T-helper 1 cell (primary cell): ENCODE measurements around the gene AHDC1.

ENCODE experiments used
- DNase-seq, 5 donors: peaks; one replicate each; pipeline ENCODE4 v3.0.0-alpha.2; 2012 to 2020

The AHDC1 gene

DNA sequence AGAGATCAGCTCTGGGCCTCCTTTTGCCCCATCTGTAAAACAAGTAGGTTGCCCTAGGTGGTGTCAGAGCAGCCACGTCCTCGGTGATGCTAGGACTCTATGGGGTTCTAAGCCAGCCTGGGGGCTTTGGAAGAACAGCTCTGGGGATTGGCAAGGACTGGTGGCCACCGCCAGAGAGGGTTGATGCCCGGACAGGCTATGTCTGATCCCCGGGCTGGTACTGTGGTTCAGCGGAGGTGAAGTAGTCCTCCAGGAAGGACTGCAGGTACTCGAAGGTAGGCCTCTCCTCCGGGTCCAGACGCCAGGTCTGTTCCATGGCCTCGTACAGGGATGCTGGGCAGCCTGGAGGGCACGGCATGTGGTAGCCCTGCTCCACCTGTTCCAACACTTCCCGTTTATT, 8.8 kb upstream of the AHDC1 start:
- DNase-seq = no peak

DNA sequence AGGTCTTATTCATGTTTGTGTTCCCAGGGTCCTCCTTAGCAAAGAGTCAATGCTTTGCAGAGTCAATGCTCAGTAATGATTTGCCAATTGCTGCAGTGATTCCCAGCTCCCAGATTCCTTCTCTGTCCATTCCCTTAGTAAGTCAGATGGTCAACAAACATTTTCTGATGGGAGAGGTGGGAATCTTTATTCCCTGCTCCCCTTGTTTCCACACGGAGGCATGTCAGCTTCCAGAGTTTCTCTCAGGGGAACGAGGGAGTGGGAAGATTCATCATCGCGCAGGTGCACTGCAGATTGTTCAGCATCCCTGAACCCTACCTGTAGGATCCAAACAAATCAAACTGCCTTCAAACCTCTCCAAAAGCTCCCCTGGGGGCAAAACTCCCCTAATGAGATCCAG, 7.5 kb upstream of the AHDC1 start:
- DNase-seq = no peak

- DNase-seq = no peak
Measured at GRCh38 chr1:27609618-27610240, 5.8 kb upstream of the AHDC1 start.

GRCh38 chr1:27609210-27609555, 5.2 kb upstream of the AHDC1 start:
- no peak for DNase-seq

DNA sequence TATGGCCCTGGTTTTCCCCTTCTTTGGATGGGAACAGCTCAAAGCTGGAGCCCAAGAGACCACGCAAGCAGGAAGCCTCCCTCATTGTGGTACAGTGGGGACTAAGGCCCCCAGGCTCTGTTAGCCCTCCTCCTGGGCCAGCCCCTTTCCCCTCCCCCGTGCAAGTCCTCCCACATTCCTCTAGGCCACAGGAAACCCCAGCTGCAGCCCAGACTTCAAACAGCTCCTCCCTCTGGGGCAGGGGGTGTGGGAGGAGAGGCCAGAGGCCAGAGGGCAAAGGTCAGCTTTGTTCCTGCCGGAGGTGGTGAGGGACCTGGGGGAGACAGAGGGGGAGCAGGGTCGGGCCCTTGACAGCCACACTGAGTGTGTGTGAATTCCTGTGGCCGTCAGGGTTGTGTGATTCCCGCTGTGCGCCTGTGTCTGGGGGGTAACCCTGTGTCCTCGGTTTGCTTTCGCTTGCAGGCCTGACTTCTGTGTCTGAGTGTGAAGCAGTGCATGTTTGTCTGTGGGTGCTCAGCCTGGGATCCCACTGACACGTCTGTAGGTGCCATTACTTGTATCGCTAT, 3.4 kb upstream of the AHDC1 start:
- no peak for DNase-seq

DNA sequence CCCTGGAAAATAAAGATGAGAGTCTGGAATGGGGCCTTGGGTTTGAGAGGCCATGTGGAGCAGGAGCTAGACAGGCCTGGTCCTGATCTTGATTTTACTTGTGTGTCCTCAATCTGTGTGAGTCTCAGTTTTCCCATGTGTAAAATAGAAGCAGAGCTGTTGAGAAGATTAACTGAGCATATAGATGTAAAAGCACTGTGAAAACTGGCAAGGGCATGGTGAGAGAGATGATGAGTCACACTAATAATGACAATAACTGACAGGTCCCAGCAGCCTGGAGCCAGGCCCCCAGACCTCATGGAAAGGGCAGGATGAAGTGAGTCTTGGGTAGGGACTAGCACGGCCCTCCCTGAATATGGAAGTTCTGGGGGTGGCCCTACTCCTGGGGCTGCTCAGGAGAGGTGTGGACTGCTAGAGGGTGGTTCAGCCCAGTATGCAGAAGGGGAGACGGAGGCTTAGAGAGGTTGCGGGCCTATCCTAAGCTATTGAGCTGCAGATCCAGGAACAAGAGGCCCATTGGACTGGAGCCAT, 2.8 kb upstream of the AHDC1 start:
- no peak for DNase-seq

DNA sequence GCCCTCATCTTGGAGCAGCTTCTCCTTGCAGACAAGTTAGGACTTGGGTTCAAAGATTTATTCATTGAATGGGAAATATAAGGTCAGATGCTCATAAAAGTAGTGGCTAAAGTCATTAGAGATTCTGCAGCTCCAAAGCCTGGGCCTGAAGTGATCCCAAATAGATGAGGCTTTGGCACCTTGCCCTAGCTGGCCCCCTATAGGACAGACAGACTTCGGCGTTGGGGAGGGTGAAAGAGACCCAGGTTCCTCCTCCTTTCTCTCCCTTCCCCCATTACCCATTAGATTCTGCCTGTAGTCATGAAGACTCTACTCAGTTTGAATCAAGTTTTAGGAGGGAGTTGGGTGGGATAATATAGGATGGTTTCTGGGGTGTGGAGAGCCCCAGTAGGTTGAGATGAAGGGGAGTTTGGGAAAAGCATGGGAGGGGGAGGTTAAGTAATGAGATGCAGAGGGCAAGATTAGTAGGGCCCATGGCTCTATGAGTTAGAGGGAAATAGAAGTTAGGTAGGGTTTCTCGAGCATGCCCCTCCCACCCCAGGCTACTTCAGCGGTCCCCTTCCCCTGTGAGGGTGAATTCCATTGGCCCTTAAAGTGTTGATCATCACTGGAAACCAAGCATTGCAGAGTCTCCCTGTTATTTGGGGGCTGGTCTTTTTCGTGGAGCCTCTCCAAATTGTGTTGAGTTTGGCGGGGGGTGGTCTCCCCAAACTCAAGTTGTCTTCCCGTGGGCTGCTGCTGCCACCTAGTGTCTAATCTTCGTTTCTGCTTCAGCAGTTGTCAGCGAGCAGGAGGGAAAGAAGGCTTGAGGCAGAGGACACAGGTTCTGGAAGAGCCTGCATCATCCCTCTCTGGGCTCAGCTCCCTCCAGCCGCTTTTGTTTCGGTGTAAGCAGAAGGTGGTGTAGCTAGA, 2.1 kb upstream of the AHDC1 start:
- DNase-seq = peak in 4 of 5 donors; percentile 43 to 57 (median 54)

DNA sequence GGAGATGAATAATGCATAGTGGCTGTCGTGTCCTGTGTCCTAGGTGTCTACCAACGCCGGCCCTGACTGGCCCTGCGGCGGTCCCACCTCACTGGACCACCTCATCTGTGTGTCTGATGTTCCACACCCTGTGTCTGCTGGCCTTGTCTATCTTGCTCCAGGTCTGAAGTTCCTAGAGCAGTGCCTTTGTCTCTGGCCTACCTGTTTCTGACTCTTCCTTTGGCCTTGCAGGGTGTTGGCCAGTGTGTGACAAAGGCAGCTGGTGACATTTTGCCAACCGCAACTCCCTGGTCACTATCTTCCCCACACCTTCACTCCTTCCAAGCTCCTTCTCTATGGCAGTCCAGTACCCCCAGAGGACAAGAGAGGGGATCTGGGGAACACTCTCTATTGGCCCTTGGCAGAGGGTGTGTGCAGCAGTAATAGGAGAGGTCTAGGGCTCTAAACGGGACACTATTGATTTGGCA, 1.4 kb upstream of the AHDC1 start:
- no peak for DNase-seq

DNA sequence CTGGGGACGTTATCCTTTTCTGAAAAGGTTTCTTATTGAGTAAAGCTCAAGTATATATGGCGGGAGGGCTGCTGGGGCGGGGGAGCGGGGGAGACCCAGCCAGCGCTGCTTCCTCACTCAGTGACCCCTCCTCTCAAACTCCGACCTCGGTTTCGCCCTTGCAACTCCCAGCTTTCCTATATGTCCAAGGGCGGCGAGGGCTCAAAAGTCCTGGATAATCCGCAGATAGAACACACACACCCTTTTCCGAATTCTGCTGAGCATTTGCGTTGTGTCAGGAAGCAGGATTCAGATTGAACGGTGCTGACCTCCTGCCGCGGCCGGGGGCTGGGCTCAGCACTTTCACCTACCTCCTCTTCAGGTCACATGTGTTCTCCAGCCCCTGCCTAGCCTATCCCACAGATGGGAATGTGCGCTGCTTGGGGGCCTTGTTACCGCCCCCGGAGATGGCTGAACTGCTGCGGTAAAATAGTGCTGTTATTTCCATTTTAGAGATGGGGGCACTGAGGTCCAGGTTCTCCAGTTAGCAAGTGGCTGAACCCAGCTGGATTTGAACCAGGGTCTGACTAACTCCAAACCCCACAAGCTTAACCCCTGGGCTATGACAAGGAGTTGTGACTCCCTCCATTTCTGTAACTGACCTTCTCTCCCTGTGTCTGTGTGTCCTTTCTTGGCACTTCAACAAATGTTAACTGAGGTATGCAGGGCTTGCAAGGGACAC, 795 bp upstream of the AHDC1 start:
- no peak for DNase-seq

- peak in 4 of 5 donors; percentile 22 to 32 (median 24) for DNase-seq
Measured at GRCh38 chr1:27603309-27603680, 649 bp downstream of the AHDC1 start.

DNA sequence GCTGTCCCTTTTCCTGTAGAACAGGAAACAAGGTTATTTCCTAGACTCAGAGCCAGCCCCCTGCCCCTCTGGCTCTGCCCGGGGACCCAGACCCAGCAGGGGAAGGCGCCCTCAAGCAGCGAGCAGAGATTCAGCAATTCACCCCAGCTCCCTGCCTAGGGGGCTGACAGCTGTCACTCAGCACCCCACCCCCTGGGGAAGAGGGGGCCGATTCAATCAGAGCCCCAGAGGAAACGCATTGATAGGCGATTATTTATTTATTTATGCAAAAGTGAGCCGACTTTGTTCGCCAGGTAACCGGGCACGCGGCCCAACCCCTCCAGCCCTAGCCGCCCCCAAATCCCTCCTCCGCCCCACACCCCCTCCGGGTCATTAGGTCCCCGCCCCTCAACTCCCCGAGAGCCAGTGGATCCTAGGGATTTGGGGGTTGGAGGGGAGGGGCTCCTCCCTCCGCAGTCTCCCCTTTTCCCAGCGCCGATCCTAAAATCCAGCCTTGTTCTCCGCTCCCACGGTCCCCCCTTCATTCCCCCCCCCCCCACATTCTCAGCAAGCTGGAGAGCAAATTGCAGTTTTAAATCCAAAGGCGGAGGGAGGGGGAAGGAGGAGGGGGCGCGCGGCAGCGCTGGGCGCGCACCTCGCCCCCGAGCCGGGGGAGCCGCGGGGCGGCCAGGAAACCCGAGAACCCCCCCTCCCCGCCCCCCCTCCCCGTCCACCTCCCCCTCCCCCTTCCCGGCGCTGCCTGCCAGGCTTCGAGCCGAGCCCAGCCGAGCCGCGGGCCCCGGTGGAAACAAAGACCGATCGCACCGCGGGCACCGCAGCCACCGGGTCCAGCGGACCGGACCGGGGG, 1.3 kb downstream of the AHDC1 start:
- peak in 3 of 5 donors; percentile 36 to 49 (median 38) for DNase-seq

DNA sequence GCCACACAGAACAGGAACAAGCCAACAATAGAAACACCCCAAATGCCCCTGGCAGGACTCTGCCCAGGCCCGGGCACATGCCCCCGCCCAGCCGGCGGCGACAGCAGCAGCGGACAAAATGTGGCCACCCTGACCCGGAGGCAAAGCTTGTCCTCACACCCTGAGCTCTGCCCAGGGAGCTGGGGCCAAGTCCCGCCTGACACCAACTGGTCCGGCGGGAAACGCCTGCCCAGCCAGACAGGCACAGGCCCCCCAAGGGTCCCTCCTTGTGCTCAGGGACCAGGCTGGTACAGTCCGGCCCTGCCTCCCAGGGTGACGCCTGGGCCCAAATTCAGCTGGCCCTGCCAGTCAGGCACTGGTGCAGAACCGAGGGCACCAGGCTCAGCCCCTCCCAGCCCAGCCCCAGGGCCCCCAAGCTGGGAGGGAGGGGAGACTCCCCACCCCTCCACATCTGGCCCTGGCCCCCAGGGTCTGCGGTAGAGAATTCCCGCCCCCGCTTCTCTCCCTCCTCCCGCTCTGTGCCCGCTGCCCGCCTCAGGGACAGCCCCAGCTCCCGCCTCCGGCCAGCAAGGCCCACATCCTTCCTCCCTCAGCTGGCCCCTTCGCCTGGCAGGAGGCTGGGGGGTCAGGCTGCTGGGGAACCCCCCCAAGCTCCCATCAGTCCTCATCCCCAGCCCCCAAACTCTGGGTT, 2.0 kb downstream of the AHDC1 start:
- no peak for DNase-seq

- DNase-seq = no peak
Measured at GRCh38 chr1:27601321-27601770, 2.6 kb downstream of the AHDC1 start.

- no peak for DNase-seq
Measured at GRCh38 chr1:27600498-27601175, 3.3 kb downstream of the AHDC1 start.

GRCh38 chr1:27599605-27600497, 4.1 kb downstream of the AHDC1 start:
- DNase-seq = no peak

DNA sequence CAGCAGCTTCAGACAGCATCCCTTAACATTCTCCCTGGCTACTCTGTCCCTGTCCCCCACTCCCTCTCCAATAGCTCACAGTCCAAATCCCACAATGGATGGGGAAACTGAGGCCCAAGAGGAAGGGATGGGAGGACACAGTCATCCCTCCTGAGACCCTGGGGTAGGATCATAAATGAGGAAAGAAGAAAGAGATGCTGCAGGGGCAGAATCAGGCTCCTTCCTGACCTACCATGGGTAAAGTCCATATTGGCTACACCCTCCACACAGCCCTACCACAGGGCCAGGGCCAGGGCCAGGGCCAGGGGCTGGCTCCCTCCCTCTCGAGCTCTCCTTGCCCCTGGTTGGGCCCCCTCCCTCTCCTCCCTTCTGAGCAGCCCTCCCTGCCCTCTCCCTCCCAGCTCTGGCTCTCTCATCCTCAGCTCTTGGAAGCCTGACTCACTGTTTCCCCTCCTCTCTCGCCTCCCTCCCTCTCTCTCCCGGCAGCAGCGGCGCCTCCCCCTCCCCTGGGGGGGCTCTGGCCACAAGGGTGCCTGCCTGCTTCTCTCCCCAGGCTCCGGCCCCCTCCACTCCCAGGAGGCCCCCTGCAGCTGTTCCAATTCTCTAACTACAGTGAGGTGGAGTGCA, 4.9 kb downstream of the AHDC1 start:
- no peak for DNase-seq

GRCh38 chr1:27598295-27598687, 5.7 kb downstream of the AHDC1 start:
- DNase-seq = no peak

DNA sequence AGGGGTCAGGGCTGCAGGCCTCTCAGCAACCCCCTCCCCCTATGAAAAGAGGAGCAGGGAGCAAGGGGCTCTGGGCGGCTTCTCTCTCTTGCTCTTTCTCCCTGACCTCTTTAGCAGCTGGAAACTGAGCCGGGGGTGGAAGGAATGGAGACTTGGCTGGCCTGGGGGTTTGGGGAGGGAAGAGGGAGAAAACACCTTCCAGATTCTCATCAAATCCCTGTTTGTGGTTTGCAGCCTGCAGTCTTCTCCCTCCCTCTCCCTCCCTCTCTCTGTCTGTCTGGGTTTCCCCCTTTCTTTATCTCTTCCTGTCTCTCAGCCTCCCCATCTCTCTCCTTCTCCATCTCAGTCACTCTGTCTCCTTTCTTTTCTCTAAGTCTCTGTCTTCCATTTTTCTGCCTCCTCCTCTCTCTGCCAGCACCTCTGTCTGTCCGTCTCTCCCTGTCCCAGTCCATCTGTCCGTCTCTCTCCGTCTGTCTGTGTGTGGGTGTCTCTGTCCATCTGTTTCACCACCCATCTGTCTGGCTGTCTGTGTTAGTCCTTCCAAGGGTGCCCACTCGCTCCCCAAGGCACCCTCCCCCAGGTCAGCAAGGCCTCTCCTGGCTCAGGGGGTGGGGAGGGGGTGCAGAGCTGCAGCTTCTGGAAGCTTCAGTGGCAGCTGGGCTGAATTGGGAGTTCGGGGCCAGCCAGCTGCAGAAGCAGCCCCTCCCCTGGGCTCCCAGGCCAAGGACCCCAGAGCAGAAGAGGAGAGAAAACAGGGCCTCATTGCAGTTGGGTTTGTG, 6.2 kb downstream of the AHDC1 start:
- DNase-seq = no peak
